Endothelial cell of umbilical vein (primary cell): ENCODE measurements around the gene LMF1. TPM values are rescaled to one million over a fixed set of nuclear protein-coding genes. Genes with fewer than 3 reads are reported as not detected.

Experiments used
- BruUV-seq: library from RNA; stranded (reverse); fragments of 400-500 nt; replicated peaks from 2 replicates; lab custom pipeline; 2021; lab: Mats Ljungman, UMichigan
- CTCF ChIA-PET: fragments of 300-600, 350-600 bp; sonication (Branson Sonifier 250); formaldehyde crosslinking; loops from one replicate; lab custom pipeline; 2021; ENCODE audit warnings: antibody characterized with exemption, inconsistent platforms; lab: Charles Lee
- POLR2A ChIA-PET: fragments of 300-600, 350-600 bp; sonication (Branson Sonifier 250); formaldehyde crosslinking; loops from one replicate; lab custom pipeline; 2021; ENCODE audit warnings: antibody characterized with exemption, inconsistent platforms; lab: Charles Lee
- DNase-seq: peaks from one replicate; pipeline ENCODE4 v3.0.0-alpha.2; 2011; ENCODE audit warnings: low read depth, low spot score
- FAIRE-seq: peaks from 2 replicates; lab custom pipeline; 2011; peaks lifted over from hg19 to GRCh38; lab: Jason Lieb, UNC
- H2AFZ ChIP-seq: 2 replicates; pipeline ENCODE4 v1.6.0; 2012; ENCODE audit warnings: low read depth, low read length, control low read depth, inconsistent platforms
- H3K27ac ChIP-seq: 2 replicates; pipeline ENCODE4 v1.5.1; 2011; ENCODE audit warnings: low read depth, mild to moderate bottlenecking, control low read depth, low read length, moderate library complexity; ENCODE audit not compliant: insufficient read depth
- H3K27me3 ChIP-seq, 2 experiments: 2 replicates each; pipeline versions ENCODE4 v1.6.0 to v1.6.1; 2011; ENCODE audit warnings: low read length in 2 of 2, mixed read lengths in 1 of 2; ENCODE audit not compliant: control insufficient read depth in 2 of 2, insufficient read depth in 2 of 2
- H3K36me3 ChIP-seq, 2 experiments: 2 replicates in 1 of 2; 3 replicates in 1 of 2; pipeline ENCODE4 v1.5.1; 2011; ENCODE audit warnings: low read length in 2 of 2, mild to moderate bottlenecking in 1 of 2, moderate library complexity in 1 of 2; ENCODE audit not compliant: control insufficient read depth in 2 of 2, insufficient read depth in 2 of 2; ENCODE audit errors: extremely low read depth in 1 of 2
- H3K4me1 ChIP-seq: 3 replicates; pipeline ENCODE4 v1.5.1; 2011; ENCODE audit warnings: mild to moderate bottlenecking, low read length; ENCODE audit not compliant: control insufficient read depth, insufficient read depth; ENCODE audit errors: extremely low read depth
- H3K4me2 ChIP-seq: 2 replicates; pipeline ENCODE4 v1.6.1; 2011; ENCODE audit warnings: low read length, control low read depth, mixed read lengths; ENCODE audit not compliant: insufficient read depth
- H3K4me3 ChIP-seq, 3 experiments: fragments of 200-600 bp in 1 of 3; sonication (generic), shearing (Covaris generic) in 1 of 3; replicated peaks in 1 of 3; 2 replicates each; pipeline ENCODE4 v1.5.1; 2011 to 2016; ENCODE audit warnings: control low read depth in 3 of 3, low read length in 3 of 3, mild to moderate bottlenecking in 2 of 3, inconsistent platforms in 1 of 3, low read depth in 1 of 3, moderate library complexity in 1 of 3; ENCODE audit not compliant: insufficient read depth in 1 of 3
- H3K79me2 ChIP-seq: 2 replicates; pipeline ENCODE4 v1.6.0; 2012; ENCODE audit warnings: low read length, inconsistent platforms; ENCODE audit not compliant: control insufficient read depth, insufficient read depth
- H3K9ac ChIP-seq: replicated peaks from 2 replicates; pipeline ENCODE3; 2011; ENCODE audit warnings: low read length, control low read depth; ENCODE audit not compliant: insufficient read depth; ENCODE audit errors: extremely low read depth
- H3K9me1 ChIP-seq: replicated peaks from 3 replicates; pipeline ENCODE4 v1.6.0; 2011; ENCODE audit warnings: mild to moderate bottlenecking, low read length; ENCODE audit not compliant: control insufficient read depth, insufficient read depth; ENCODE audit errors: extremely low read depth
- H3K9me3 ChIP-seq: replicated peaks from 2 replicates; pipeline ENCODE4 v1.5.1; 2012; ENCODE audit warnings: low read length, inconsistent platforms; ENCODE audit not compliant: control insufficient read depth, insufficient read depth
- H4K20me1 ChIP-seq: replicated peaks from 2 replicates; pipeline ENCODE3; 2011; ENCODE audit warnings: mild to moderate bottlenecking, low read length; ENCODE audit not compliant: control insufficient read depth, insufficient read depth; ENCODE audit errors: extremely low read depth
- EZH2 ChIP-seq: IDR thresholded peaks from 2 replicates; pipeline ENCODE4 v1.6.1; 2012; ENCODE audit warnings: borderline replicate concordance, low read depth, mild to moderate bottlenecking, moderate library complexity, low read length, inconsistent platforms; ENCODE audit not compliant: severe bottlenecking
- FOS ChIP-seq: IDR thresholded peaks from 2 replicates; pipeline ENCODE4 v1.6.1; 2011; ENCODE audit warnings: mild to moderate bottlenecking, low read length, moderate library complexity, borderline replicate concordance; ENCODE audit not compliant: insufficient read depth
- GATA2 ChIP-seq: IDR thresholded peaks from 2 replicates; pipeline ENCODE4 v1.7.0; 2011; ENCODE audit warnings: low read depth, mild to moderate bottlenecking, moderate library complexity, mixed read lengths, low read length; ENCODE audit not compliant: insufficient read length, insufficient read depth
- JUN ChIP-seq: IDR thresholded peaks from 2 replicates; pipeline ENCODE4 v1.6.1; 2011; ENCODE audit warnings: borderline replicate concordance, low read depth; ENCODE audit not compliant: insufficient read length, insufficient read depth
- MAX ChIP-seq: IDR thresholded peaks from 2 replicates; pipeline ENCODE4 v1.6.1; 2011; ENCODE audit not compliant: insufficient read depth, insufficient read length
- MYC ChIP-seq: IDR thresholded peaks from one replicate; pipeline ENCODE4 v1.6.1; 2011; ENCODE audit warnings: mild to moderate bottlenecking, low read depth, low read length
- POLR2A ChIP-seq: IDR thresholded peaks from 2 replicates; pipeline ENCODE4 v1.6.1; 2012; ENCODE audit warnings: low read depth, mild to moderate bottlenecking, control low read depth, low read length
- POLR2AphosphoS5 ChIP-seq: IDR thresholded peaks from 2 replicates; pipeline ENCODE4 v1.6.1; 2012; ENCODE audit warnings: low read depth, mild to moderate bottlenecking, control low read depth, low read length, moderate library complexity; ENCODE audit not compliant: insufficient read depth
- dilution Hi-C: fragments of 300-500 bp; cut with MboI; formaldehyde crosslinking; loops from one replicate; pipeline ENCODE4 v1.15.0; 2019; ENCODE audit warnings: low sequenced_read_pairs; ENCODE audit not compliant: extremely low pct_ligation_motif_present
- intact Hi-C: fragments of 100-400 bp; cut with micrococcal nuclease; formaldehyde crosslinking; loops from one replicate; pipeline ENCODE4 v1.10.0; 2022
- polyA plus RNA-seq, 4 experiments: library from polyadenylated mRNA; depleted of rRNA in 3 of 4; stranded (reverse) in 3 of 4; unstranded in 1 of 4; fragments of >200 nt; gene quantifications; 2 replicates each; pipeline versions ENCODE4 v1.2.1 to v1.2.3, GENCODE V29; 2011 to 2012; ENCODE audit warnings: missing spikeins in 1 of 4
- total RNA-seq: library from RNA; stranded (reverse); gene quantifications from 2 replicates; pipeline ENCODE4 v1.2.3, GENCODE V29; 2021
- TF ChIP-seq, protein P1 (sequence below), 2 donors: IDR thresholded peaks; 1 replicate in 1 of 2; 2 replicates in 1 of 2; pipeline ENCODE4 v1.5.1; 2011; ENCODE audit warnings: low read length in 2 of 2, mild to moderate bottlenecking in 2 of 2, moderate library complexity in 2 of 2, control low read depth in 1 of 2, inconsistent platforms in 1 of 2, low read depth in 1 of 2; ENCODE audit not compliant: insufficient read depth in 1 of 2; ENCODE audit errors: extremely low read depth in 1 of 2

LMF1 gene
- total and polyA plus RNA-seq, 2 donors (not counting 3 experiments of a cell fraction or from before 2014, with no cell fraction given): 17.8 TPM

GRCh38 chr16:889586-889985, 81.2 kb downstream of the LMF1 start:
- Histone ChIP-seq H3K27me3 (no peaks in the 10 kb centered on the region), H3K27ac (no peak overlapping the region), H2AFZ (no peak overlapping the region), H3K9me1 (no peaks in the 10 kb centered on the region), H3K36me3 (no peaks in the 10 kb centered on the region), H3K4me3 (no peak overlapping the region), H4K20me1 (no peaks in the 10 kb centered on the region), H3K9me3 (no peaks in the 10 kb centered on the region), H3K4me2 (no peak overlapping the region), H3K9ac (no peak overlapping the region), H3K79me2 (no peaks in the 10 kb centered on the region), H3K4me1 (no peaks in the 10 kb centered on the region)
- BruUV-seq: no TSS peak
- DNase-seq (no peak), FAIRE-seq (no peak)
- dilution Hi-C loops (no loop called here), intact Hi-C loops (no loop called here)
- CTCF ChIA-PET: no interaction called here
- POLR2A ChIA-PET: no interaction called here
- TF ChIP-seq, protein P1, sequence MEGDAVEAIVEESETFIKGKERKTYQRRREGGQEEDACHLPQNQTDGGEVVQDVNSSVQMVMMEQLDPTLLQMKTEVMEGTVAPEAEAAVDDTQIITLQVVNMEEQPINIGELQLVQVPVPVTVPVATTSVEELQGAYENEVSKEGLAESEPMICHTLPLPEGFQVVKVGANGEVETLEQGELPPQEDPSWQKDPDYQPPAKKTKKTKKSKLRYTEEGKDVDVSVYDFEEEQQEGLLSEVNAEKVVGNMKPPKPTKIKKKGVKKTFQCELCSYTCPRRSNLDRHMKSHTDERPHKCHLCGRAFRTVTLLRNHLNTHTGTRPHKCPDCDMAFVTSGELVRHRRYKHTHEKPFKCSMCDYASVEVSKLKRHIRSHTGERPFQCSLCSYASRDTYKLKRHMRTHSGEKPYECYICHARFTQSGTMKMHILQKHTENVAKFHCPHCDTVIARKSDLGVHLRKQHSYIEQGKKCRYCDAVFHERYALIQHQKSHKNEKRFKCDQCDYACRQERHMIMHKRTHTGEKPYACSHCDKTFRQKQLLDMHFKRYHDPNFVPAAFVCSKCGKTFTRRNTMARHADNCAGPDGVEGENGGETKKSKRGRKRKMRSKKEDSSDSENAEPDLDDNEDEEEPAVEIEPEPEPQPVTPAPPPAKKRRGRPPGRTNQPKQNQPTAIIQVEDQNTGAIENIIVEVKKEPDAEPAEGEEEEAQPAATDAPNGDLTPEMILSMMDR (IDR thresholded peaks at IDR 0.05; ENCODE audit: extremely low read depth in 1 of 2, insufficient read depth in 1 of 2, low read depth in 1 of 2, low read length in 2 of 2): no peak
- TF ChIP-seq POLR2A (no peak), JUN (no peak), EZH2 (no peak), MAX (no peak), GATA2 (no peak), POLR2AphosphoS5 (no peak), FOS (no peak), MYC (no peak)
